ENCODE results near the gene FAM13A.

DNA sequence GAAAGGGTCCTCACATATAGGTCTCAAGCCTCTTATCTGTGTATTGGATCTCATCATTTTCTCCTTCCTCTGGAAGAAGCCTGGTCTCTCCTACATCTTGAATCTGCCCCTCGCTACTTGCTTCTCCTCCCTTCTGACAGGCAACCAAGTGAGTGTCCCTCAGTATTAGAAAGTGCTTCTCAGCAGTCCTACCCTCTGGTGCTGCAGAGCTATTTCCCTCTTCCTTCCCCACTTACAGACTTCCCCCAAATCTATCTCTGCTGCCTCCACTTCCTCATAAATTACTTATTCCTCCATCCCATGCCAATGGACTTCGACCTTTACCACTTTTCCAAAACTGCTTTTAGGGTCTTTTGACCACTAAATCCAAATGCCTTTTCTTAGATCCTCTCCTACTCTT is 230.2 kb downstream of the FAM13A start:
- TF ChIP-seq, protein P1, sequence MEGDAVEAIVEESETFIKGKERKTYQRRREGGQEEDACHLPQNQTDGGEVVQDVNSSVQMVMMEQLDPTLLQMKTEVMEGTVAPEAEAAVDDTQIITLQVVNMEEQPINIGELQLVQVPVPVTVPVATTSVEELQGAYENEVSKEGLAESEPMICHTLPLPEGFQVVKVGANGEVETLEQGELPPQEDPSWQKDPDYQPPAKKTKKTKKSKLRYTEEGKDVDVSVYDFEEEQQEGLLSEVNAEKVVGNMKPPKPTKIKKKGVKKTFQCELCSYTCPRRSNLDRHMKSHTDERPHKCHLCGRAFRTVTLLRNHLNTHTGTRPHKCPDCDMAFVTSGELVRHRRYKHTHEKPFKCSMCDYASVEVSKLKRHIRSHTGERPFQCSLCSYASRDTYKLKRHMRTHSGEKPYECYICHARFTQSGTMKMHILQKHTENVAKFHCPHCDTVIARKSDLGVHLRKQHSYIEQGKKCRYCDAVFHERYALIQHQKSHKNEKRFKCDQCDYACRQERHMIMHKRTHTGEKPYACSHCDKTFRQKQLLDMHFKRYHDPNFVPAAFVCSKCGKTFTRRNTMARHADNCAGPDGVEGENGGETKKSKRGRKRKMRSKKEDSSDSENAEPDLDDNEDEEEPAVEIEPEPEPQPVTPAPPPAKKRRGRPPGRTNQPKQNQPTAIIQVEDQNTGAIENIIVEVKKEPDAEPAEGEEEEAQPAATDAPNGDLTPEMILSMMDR (IDR thresholded peaks at IDR 0.05; ENCODE audit: insufficient read depth, low read length): no peak
- TF ChIP-seq, protein P2, sequence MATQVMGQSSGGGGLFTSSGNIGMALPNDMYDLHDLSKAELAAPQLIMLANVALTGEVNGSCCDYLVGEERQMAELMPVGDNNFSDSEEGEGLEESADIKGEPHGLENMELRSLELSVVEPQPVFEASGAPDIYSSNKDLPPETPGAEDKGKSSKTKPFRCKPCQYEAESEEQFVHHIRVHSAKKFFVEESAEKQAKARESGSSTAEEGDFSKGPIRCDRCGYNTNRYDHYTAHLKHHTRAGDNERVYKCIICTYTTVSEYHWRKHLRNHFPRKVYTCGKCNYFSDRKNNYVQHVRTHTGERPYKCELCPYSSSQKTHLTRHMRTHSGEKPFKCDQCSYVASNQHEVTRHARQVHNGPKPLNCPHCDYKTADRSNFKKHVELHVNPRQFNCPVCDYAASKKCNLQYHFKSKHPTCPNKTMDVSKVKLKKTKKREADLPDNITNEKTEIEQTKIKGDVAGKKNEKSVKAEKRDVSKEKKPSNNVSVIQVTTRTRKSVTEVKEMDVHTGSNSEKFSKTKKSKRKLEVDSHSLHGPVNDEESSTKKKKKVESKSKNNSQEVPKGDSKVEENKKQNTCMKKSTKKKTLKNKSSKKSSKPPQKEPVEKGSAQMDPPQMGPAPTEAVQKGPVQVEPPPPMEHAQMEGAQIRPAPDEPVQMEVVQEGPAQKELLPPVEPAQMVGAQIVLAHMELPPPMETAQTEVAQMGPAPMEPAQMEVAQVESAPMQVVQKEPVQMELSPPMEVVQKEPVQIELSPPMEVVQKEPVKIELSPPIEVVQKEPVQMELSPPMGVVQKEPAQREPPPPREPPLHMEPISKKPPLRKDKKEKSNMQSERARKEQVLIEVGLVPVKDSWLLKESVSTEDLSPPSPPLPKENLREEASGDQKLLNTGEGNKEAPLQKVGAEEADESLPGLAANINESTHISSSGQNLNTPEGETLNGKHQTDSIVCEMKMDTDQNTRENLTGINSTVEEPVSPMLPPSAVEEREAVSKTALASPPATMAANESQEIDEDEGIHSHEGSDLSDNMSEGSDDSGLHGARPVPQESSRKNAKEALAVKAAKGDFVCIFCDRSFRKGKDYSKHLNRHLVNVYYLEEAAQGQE (IDR thresholded peaks at IDR 0.05; ENCODE audit: insufficient replicate concordance, low read depth): no peak
- TF ChIP-seq POLR2AphosphoS5 (IDR thresholded peaks at IDR 0.05; ENCODE audit: low read depth) (no peak), GABPA (IDR thresholded peaks at IDR 0.05; ENCODE audit: low read depth) (no peak), SPI1 (IDR thresholded peaks at IDR 0.05; ENCODE audit: borderline replicate concordance, low read depth) (peak; percentile 44; the same call in 1 of the 2 replicates)

Measured in HL-60 (cell line).